Lower leg skin (tissue), 3 donors: ENCODE results near the gene PEX10.

Source experiments
- CTCF ChIP-seq, 3 donors: fragments of 450-650 bp; IDR thresholded peaks; one replicate each; pipeline ENCODE4 v1.5.1; 2016; ENCODE audit warnings: antibody characterized with exemption in 3 of 3, mild to moderate bottlenecking in 3 of 3, moderate library complexity in 2 of 3
- POLR2A ChIP-seq, 2 donors: fragments of 450-650 bp; IDR thresholded peaks; one replicate each; pipeline ENCODE4 v1.6.1; 2016 to 2017; ENCODE audit warnings: antibody characterized with exemption in 2 of 2, mild to moderate bottlenecking in 1 of 2, moderate library complexity in 1 of 2

DNA sequence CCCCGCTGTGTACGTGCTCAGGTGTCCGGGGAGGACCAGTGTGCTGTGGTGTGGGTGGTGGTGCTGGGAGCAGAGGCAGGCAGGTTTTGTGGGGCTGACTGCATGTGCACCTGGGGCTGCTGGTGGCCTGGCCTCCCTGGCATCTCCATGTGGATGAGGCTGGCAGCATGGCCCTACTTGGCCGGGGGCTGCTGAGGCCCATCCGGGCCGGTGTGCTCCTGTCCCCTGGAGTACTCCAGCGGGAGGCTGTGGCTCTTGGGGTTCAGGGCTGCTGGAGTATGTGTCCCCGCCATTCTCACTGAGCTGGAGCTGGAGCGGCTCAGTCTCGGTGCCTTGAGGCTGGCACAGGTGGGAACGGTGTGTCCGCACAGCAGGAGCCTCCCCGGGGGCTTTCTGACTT, 20.8 kb upstream of the PEX10 start:
- TF ChIP-seq CTCF (IDR thresholded peaks at IDR 0.05) (no peak), POLR2A (IDR thresholded peaks at IDR 0.05) (no peak)
